Endothelial cell of hepatic sinusoid (primary cell): ENCODE measurements around the gene KMT5B.

ENCODE experiments used
- in situ Hi-C: cut with HindIII; loops from 2 replicates; pipeline ENCODE4 v1.10.0; 2017; ENCODE audit warnings: low sequenced_read_pairs

The KMT5B gene

DNA sequence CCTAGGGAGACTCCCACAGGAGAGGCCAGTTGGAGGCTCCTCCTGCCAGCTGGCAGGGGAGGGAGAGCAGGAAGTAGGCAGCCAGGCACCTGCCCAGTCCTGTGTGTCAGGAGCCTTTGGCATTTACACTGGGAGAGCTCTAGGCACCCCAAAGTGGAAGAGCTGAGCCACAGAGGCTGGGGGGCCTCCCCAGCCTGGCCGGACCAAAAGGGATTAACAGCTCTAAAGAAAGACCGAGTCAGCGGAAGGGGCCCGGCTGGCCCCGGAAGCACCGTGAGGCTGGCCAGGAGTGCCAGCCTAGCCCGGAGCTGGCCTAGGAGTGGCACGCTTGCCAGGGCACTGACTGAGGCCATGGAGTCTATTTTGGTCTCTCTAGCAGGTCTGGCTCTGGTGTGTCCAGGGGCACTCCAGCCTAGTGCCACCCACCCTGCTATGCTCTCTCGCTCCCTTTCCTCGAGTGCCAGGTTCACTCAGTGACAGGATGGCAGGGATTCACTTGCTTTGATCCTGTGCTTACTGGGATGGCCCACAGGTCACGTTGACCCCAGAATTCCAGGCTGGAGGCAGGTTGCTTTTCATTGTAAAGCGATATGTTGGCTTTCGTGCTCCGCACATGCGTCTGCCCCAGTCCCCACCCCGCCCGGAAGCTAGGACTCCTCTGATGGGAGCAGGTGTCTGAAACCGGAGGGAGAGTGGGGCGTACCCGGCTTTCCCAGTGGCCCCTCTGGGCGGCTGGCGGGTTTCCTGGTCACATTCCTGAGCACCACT lies 3.3 kb upstream of the KMT5B start:
- in situ Hi-C loops: no loop called here

DNA sequence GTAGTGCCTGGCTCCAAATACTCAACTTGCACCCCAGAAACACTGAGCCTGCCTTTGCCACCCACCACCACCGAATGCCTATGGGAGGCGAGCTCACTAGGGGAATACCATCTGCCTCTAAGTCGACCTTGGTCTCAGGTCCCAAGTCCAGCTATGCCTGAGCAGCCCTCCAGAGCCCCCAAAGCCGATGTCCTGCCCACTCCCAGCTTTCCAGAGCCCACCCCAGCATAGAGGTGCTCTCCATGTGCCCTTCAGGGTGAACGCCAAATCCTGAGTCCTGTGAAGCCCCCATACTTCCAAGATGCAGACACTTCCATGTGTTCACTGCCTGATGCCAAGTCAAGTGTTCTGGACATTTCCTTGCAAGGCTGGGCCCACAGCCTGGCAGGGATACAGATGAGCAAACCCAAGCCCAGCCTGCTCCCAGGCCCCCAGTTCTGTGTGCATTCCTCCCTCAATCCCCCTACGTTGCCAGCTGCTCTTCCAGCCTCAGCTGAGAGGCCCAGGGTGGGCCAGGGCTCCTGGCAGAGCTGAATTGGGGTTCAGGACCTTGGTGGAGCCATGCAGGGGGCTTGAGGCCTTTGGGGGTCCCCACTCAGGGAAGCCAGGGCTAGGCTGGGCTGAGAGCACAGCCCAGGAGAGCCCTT lies 2.6 kb upstream of the KMT5B start:
- in situ Hi-C loops: no loop called here

DNA sequence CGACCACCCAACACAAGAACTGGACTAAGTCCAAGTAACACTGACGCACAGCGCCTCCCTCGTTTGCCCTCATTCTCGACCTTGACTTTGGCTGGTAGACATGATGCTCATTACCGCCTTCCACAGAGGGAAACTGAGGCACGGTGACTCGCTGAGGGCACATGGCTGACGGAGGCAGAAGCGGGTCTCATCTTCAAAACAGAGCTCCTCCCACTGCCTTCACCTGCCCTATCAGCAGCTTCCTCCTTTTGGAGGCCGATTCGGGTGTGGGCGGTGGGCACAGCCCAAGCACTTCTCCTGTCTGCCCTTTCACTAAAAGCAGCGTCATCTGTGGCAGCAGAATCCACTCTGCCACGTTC lies 2.0 kb upstream of the KMT5B start:
- in situ Hi-C loops: no loop called here

DNA sequence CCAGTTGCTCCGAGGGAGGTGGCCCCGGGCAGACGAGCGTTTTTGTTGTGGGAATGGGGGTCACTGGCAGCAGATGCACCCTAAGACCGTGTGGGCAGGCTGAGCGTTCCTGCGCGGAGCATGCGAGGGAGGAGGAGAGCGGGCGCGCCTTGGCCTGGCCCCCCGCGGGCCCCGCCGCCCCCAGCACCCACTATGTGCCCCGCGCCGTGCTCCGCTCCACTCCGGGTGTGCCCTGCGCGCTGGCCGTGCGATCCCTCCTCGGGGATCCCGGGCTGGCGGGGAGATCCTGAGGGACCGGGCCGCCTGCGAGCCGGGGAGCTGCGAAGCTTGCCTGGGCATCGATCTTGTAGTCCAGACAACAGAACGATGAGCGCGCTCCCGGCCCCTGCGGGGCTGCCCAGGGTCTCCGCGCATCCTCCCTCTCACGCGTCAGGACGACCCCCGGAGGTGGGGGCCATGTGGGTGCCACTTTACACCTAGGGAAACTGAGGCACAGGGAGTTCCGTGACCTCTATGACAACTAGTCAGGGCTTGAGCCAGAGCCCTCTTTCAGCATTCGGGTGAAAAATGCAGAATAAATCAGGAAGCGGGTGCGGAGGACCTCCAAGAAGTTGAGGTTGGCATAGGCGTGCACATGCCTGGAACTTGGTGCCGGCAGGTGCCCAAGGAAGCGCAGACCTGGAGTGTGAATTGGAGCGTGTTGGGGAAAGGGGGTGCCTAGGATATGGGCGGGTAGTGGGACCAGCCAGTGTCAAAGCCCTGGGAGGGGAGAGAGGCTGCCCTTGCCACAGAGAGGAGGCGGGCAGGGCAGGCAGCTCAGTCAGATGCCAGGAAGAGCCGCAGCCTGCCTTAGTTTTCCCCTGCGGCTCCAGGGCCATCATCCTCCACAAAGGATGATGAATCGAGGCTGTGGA lies 1.3 kb upstream of the KMT5B start:
- in situ Hi-C loops: no loop called here

DNA sequence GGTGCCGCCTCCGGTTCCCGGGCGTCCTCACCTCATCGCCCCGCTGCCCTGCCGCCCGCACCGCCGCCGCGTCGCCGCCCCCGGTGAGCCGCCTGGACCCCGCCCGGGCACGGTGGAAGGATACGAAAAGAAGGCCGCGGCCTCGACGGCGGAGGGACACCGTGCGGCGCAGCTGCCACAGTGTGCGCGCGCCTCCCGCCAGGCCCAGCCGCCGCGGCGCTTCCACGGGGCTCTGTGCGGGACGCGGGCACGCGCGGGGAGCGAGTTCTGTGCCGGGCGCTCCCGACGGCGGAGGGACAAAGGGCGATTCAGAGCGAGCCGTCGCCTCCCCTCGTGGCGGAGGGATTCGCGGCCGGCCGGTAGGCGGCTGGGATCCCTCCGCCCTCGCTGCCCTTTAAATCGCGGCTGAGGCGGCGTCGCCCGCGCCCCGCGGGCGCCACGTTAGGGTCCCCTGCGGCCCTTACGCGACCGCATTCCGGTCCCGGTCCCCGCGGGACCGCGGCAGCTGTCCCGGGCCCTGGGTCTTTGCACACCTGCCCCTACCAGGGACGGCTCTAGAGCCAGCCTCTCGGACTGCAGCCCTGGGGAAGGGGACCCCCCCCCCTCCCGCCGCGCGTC lies 568 bp upstream of the KMT5B start:
- in situ Hi-C loops: no loop called here

- in situ Hi-C loops: no loop called here
These were observed 518 bp downstream of the KMT5B start for GRCh38 chr11:68212421-68213134.

DNA sequence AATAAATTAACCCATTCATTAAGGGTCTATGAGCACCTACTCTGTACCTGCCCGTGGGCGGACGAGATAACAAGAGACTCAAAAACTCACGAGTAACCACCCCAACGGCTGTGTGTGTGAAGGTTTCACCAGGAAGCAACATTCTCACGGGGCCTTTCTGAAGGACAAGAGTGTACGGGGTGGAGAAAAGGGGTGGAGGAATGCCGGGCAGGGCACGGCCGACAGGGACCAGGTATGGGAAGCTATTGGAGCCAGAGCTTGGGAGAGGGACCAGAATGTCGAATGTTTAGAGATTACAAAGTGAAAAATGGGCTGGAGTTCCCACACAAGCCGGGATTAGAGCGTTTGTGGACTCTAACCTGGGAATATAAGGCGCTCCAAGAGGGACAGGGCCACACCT lies 1.6 kb downstream of the KMT5B start:
- in situ Hi-C loops: no loop called here

- in situ Hi-C loops: no loop called here
These were observed 6.9 kb downstream of the KMT5B start for GRCh38 chr11:68206211-68206610.

GRCh38 chr11:68204402-68204801 lies 8.7 kb downstream of the KMT5B start:
- in situ Hi-C loops: no loop called here

DNA sequence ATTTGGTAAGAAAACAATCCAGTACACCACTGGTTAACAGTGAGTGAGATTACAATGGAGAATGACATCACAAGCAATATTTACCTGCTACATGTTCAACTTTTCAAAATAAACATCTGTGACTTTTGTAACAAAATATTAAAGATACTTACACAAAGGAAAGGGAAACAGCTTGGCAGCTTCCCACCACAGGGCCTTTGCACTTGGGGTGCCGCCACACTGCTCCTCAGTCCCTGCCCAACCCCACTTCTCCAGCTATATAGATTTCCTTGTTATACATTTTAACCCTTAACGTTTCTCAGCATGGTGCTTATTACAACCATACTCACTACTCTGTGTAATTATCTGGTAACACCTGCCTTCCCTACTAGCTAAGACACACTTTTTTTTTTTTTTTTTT lies 10.9 kb downstream of the KMT5B start:
- in situ Hi-C loops: no loop called here

- in situ Hi-C loops: no loop called here
These were observed 11.6 kb downstream of the KMT5B start for GRCh38 chr11:68201492-68201891.

DNA sequence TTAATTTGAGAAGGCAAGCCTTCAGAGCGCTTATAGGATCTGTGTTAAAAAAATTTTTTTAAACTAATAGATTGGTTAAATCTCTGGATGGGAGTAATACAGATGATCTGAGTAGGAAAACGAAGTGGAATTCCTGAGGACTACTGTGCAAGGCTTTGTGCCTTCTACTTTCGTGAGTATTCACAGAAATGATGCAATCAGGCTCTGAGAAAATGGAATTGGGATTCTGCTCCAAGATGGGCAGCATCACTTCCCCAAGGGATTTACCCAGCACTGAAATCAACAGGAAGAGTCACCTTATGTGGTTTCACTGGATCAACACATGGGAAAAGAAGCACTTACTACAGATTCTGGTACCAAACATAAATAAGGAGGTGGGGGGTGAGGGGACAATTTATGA lies 12.5 kb downstream of the KMT5B start:
- in situ Hi-C loops: no loop called here

GRCh38 chr11:68199295-68199987 lies 13.7 kb downstream of the KMT5B start:
- in situ Hi-C loops: no loop called here

DNA sequence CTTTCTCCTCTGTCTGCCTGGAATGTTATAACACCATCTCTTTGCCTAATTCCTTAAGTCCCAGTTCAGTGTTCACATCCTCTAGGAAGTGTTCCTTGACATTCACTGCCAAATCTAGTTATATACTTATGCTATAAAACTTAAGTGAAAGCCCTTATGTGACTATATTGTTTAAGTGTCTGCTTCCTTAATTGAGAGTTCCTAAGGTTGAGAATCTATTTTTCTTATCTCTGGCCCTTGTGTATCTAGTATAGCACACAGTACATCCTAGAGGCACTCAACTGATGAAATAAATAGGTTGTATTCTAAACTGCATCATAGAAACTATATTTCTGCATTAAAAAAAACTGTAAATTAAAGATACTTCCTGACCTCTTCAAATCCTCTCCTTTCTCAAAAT lies 16.9 kb downstream of the KMT5B start:
- in situ Hi-C loops: no loop called here

GRCh38 chr11:68194675-68195294 lies 18.3 kb downstream of the KMT5B start:
- in situ Hi-C loops: no loop called here

- in situ Hi-C loops: no loop called here
These were observed 20.1 kb downstream of the KMT5B start for GRCh38 chr11:68193018-68193417.

DNA sequence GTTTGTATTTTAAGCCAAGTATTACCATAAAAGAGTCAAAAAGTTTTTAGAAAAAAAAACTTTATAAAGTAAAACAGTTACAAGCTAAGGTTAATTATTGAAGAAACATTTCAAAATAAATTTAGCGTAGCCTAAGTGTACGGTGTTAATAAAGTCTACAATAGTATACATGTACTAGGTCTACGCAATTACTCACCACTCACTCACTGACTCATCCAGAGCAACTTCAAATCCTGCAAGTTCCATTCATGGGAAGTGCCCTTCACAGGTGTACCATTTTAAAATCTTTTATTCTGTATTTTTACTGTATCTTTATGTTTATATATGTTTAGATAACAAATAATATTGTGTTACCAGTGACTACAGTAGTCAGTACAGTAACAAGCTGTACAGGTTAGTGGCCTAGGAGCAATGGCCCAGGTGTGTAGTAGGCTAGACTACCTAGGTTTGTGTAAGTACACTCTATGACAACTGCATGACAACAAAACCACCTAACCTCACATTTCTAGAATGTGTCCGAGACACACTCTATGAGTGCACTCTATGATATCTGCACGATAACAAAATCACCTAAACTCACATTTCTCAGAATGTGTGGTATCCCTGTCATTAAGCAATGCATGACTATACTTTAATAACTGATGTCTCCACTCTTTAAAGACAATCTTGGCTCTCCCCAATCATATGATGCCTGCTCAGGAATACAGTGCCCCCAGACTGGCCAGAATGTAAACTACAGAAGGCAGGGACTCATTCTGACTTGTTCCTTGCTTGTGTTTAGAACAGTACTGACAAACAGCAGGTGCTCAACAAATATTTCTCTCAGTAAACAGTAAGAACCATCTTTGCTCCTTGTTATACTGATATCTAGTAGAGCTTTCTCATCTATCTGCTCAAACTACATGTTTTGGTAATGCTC lies 21.2 kb downstream of the KMT5B start:
- in situ Hi-C loops: no loop called here

DNA sequence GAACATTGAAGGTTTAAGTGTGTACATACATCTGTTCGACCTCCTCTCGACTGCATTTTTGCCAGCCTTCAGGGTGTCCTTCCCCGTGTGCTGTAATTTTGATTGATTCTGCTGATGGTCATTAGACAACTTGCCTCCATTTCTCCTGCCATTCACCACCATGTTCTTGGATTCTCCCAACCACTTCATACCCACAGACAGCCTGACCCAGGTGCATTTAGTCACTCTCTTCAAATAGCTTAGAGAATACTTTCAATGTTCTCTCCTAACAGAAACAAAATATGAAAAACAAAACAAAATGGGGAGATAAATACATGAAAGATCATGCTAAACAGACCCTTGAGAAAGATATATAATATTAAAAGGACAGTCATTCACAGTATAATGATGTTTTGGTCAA lies 23.2 kb downstream of the KMT5B start:
- in situ Hi-C loops: no loop called here

- in situ Hi-C loops: no loop called here
These were observed 24.0 kb downstream of the KMT5B start for GRCh38 chr11:68189082-68189481.
